Left ventricle myocardium inferior (tissue), 1 donor: ENCODE data around the gene SSR3. TPM values are rescaled to one million over a fixed set of nuclear protein-coding genes. Genes with fewer than 3 reads are reported as not detected.

Experiments used
- DNase-seq: peaks from one replicate; pipeline ENCODE4 v3.0.0-alpha.2; 2020
- H3K27ac ChIP-seq: fragments of 200-600 bp; replicated peaks from 2 replicates; pipeline ENCODE4 v1.8.0; 2021
- H3K27me3 ChIP-seq: fragments of 200-600 bp; 2 replicates; pipeline ENCODE4 v1.8.0; 2021; ENCODE audit warnings: low read depth
- H3K36me3 ChIP-seq: fragments of 200-600 bp; 2 replicates; pipeline ENCODE4 v1.8.0; 2021
- H3K4me1 ChIP-seq: fragments of 200-600 bp; 2 replicates; pipeline ENCODE4 v1.8.0; 2021
- H3K4me3 ChIP-seq: fragments of 200-600 bp; 2 replicates; pipeline ENCODE4 v1.8.0; 2021; ENCODE audit warnings: mild to moderate bottlenecking, moderate library complexity
- H3K9me3 ChIP-seq: fragments of 200-600 bp; replicated peaks from 2 replicates; pipeline ENCODE4 v1.8.0; 2021
- intact Hi-C: fragments of 100-400 bp; cut with micrococcal nuclease; formaldehyde crosslinking; loops from one replicate; pipeline ENCODE4 v1.11.0; 2022
- long read RNA-seq: library from polyadenylated mRNA; unstranded; transcript quantifications from one replicate; pipeline ENCODE4 v2.0.0, GENCODE V29; 2021
- total RNA-seq: library from RNA; stranded (reverse); fragmentation: NEBNext Ultra II Directional; extraction: Animal tissue kit (Norgen Biotek cat#: 25700); gene quantifications from one replicate; pipeline ENCODE4 v1.2.1, GENCODE V29; 2021
- TF ChIP-seq, protein P1 (sequence below): fragments of 200-600 bp; IDR thresholded peaks from 2 replicates; pipeline ENCODE4 v1.8.0; 2021; ENCODE audit warnings: antibody characterized with exemption, mild to moderate bottlenecking, borderline replicate concordance
- donor health status: DM: no; HTN: yes; CAD: no; lungs with severe emphysema.

SSR3 gene
- 208 TPM for total RNA-seq
- long read RNA-seq, transcript SSR3-201 (5 exons, 3,716 nt), result major isoform, 167 of 191 reads
- long read RNA-seq, transcript SSR3-205 (5 exons, 1,039 nt), result minor isoform, 5 of 191 reads
- long read RNA-seq, partial matches to known transcripts, result 1 of 191 reads
- long read RNA-seq, other reads (novel, unspliced or antisense), result 17 of 191 reads

DNA sequence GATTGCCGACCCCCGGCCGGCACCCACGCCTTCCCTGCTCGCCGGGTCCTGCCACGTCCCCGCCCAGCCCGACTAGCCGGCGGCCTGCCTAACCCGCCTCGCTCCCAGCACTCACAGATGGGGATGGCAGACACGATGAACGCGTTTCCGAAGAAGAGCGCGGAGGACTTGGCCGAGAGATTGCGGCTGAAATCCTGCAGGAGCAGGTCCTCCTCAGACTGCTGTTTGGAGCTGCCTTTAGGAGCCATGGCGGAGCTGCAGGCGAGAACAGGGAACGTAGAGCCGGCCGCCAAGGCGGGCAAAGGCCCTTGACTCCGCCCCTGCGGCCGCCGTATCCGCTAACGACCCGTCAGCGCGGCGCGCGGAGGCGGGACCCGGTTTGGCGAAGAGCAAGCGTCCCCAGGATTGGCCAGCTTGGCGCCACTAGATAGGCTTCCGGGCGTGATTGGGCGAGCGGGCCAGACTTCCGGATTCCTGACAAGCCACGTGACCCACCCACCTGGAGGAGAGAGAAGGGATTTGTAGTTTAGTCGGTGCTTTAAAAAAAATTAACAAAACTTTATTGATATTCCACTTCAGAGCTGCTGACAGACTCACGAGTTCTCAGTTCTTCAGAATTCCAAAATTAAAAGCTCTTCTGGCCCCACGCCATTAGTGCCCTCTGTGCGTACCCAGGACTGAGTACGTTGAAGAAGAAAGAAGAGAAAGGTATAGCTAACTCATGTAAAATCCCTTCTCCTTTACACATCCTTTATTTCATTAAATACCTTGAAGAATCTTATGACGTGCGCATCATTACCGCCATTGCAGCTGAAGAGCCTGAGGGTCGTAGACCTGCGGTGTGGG is at the start of gene SSR3:
Gene SSR3 (minus strand): TSS at position 276 of the 846 bp plus-strand sequence. CDS start 28 bp downstream, at position 248.
- no peaks in the 10 kb centered on the region for H3K9me3 ChIP-seq
- H3K4me3 ChIP-seq, result peak within 1 kb of the TSS; percentile 90
- H3K27ac ChIP-seq, result peak within 1 kb of the TSS; percentile 96
- H3K27me3 ChIP-seq, result no peaks in the 10 kb centered on the region
- H3K4me1 ChIP-seq, result peaks cover 68% of the 10 kb centered on the region
- TF ChIP-seq, protein P1, sequence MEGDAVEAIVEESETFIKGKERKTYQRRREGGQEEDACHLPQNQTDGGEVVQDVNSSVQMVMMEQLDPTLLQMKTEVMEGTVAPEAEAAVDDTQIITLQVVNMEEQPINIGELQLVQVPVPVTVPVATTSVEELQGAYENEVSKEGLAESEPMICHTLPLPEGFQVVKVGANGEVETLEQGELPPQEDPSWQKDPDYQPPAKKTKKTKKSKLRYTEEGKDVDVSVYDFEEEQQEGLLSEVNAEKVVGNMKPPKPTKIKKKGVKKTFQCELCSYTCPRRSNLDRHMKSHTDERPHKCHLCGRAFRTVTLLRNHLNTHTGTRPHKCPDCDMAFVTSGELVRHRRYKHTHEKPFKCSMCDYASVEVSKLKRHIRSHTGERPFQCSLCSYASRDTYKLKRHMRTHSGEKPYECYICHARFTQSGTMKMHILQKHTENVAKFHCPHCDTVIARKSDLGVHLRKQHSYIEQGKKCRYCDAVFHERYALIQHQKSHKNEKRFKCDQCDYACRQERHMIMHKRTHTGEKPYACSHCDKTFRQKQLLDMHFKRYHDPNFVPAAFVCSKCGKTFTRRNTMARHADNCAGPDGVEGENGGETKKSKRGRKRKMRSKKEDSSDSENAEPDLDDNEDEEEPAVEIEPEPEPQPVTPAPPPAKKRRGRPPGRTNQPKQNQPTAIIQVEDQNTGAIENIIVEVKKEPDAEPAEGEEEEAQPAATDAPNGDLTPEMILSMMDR, result peak; percentile 57
- intact Hi-C loops, result loop anchor here (10.0 kb wide), 1 partner anchor 120 kb away; the partner anchor contains the start of gene TIPARP
- peaks cover 25% of the 10 kb centered on the region for H3K36me3 ChIP-seq
- DNase-seq, result peak; percentile 99

DNA sequence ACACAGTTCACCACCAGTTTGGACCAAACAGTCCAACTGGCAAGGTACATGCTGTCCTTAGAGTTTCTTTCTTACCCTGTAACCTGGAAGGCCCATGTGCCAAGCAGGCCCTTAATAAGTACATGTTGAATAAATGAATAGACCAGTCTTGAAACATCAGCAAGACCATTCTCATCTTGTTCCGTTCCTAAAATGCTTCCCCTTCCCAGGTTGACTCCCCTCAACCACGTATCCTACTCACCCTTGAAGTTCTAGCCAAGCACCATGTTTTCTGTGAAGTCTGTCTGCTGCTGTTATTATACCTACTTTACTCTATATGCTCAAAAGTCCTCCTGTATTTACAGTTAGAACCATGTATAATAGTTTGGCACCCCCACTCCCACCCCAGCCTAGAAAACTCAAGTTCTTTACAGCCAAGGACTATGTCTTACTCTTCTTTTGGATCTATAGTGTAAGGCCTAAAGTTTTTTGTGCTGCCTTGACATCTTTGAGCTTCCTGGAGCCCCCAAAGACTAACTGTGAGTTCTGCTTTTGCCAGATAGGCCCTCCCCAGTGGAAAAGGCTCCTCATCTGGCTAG is 49.2 kb upstream of the SSR3 start:
- Histone ChIP-seq H3K27ac (peak overlapping the region; percentile 53), H3K4me3 (no peak overlapping the region), H3K9me3 (no peaks in the 10 kb centered on the region), H3K27me3 (no peaks in the 10 kb centered on the region), H3K4me1 (peaks cover 34% of the 10 kb centered on the region), H3K36me3 (no peaks in the 10 kb centered on the region)
- DNase-seq, result no peak
- TF ChIP-seq, protein P1, result no peak
- intact Hi-C loops, result no loop called here

DNA sequence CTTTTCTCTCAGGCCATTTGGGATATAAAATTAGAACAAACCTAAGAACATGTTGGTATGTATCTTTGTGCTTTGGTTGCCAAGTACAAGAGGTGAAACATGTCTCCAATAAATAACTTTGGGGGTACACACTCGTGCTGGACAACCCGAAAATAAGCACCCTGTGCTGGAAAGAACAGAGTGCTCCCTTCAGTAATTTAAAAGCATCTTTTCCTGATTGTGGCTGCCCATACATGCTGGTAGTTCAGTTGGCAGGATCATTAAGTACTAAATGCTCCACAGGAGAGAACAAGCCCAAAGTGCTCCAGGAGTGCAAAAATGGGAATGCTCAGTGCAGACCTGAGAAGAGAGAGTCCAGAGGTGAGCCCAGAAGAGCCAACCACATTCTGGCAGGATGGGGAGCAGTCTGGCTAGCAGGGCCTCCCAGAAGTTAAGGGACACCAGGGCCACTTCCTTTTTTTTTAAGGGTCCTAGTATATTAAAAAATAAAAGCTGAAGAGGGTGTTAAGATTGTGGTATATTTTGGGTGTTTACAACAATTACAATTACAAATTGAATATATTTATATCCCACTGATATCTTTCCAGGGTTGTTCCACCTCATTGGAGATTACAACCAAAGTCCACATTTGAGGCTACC is 48.6 kb upstream of the SSR3 start:
- no peaks in the 10 kb centered on the region for H3K27me3 ChIP-seq
- DNase-seq, result no peak
- intact Hi-C loops, result no loop called here
- no peak overlapping the region for H3K4me3 ChIP-seq
- peaks cover 36% of the 10 kb centered on the region for H3K4me1 ChIP-seq
- H3K27ac ChIP-seq, result peak overlapping the region; percentile 53
- no peaks in the 10 kb centered on the region for H3K36me3 ChIP-seq
- no peaks in the 10 kb centered on the region for H3K9me3 ChIP-seq
- TF ChIP-seq, protein P1, result no peak

DNA sequence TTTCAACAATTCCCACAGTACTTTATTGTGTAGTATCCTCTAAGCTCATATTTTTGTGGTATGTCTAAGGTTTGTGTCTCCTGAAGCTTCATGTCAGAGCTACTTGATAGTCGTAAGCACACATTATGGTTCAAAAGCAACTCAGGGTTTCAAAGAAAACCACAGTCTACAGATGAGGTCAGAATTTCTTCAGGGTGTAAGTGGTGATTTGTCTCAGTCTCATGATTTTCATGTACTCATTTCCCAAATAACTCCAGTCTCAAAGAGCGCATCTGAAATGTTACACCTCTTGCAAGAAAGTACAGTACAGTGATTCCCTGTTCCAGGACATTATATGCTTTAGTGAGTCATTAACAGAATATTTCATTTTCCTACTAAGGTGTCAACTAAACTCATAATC is 47.5 kb upstream of the SSR3 start:
- no peaks in the 10 kb centered on the region for H3K27me3 ChIP-seq
- H3K4me3 ChIP-seq, result no peak overlapping the region
- intact Hi-C loops, result no loop called here
- no peaks in the 10 kb centered on the region for H3K36me3 ChIP-seq
- H3K9me3 ChIP-seq, result no peaks in the 10 kb centered on the region
- TF ChIP-seq, protein P1, result no peak
- no peak overlapping the region for H3K27ac ChIP-seq
- H3K4me1 ChIP-seq, result peaks cover 36% of the 10 kb centered on the region
- DNase-seq, result no peak

DNA sequence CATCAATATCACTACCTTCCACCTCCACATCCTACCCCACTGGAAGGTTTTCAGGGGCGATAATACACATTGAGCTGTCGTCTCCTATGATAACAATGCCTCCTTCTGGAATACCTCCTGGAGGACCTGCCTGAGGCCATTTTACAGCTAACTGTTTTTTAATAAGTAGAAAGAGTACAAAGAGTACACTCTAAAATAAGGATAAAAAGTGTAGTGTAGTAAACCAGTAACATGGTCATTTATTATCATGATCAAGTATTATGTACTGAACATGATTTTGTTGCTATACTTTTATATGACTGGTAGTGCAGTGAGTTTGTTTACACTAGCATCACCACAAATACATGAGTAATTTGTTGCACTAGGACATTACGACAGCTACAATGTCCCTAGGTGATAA is 46.6 kb upstream of the SSR3 start:
- no peaks in the 10 kb centered on the region for H3K36me3 ChIP-seq
- H3K4me1 ChIP-seq, result peaks cover 30% of the 10 kb centered on the region
- no peaks in the 10 kb centered on the region for H3K27me3 ChIP-seq
- intact Hi-C loops, result no loop called here
- H3K4me3 ChIP-seq, result no peak overlapping the region
- DNase-seq, result no peak
- no peak overlapping the region for H3K27ac ChIP-seq
- TF ChIP-seq, protein P1, result no peak
- H3K9me3 ChIP-seq, result no peaks in the 10 kb centered on the region
